NK-92 (cell line): Measurements from ENCODE around the gene CARD16.
"Not testable (repeated sequence)": the region's sequence is repeated elsewhere in the genome, so short reads cannot be mapped to it uniquely, and the experiment has no call there.

ENCODE experiments used
- DNase-seq: peaks from one replicate; lab custom pipeline; 2025; ENCODE audit not compliant: unreplicated experiment; lab: John Stamatoyannopoulos, UW

The CARD16 gene

DNA sequence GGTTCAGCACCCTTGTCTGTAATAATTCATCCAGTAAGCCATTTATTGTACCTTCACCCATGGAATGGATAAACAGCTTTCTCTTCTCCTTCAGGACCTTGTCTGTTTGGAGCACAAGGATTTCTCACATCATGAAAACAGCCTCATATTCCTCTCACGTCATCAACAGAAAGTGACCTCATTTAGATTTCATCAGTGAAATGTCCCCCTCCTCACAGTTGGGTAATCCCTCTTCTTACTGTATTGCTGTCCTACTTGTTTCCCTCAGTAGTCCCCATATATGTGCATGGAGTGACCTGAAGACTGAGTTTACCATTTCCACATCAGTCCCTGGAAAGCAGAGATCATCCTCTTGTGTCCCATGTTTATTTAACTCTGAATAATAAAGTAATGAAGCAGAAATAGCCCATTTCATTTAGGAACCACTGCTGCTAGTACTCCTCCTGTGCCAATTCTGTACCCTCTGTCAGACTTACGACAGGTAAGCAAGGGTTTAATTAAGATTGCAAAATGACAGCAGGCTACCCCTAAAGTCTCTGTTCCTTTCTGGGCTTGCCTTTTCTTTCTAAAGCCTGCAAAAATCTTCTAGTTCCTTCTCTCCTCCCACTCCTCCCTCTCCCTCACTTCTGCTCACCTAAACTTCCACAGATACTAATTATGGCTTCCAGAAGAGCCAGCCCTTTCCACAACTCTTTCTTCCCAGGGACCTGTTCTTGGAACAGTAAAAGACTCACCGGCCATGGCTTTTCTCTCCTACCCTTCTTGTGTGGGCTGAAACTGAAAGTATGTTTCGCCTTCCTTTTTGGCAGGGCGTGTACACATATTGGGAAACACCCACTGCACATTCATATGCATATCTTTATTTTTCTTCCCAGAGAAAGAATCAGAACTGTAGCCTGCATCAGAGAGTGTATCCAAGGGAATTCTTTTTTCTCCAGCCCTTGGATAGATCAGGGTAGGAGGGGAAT lies at the start of gene CARD16:
Gene CARD16 (minus strand): TSS at position 779 of the 968 bp plus-strand sequence. CDS start 38 bp downstream, at position 741.
- DNase-seq = not testable (repeated sequence)

GRCh38 chr11:105092256-105093239 lies 47.4 kb upstream of the CARD16 start:
- DNase-seq = no peak

DNA sequence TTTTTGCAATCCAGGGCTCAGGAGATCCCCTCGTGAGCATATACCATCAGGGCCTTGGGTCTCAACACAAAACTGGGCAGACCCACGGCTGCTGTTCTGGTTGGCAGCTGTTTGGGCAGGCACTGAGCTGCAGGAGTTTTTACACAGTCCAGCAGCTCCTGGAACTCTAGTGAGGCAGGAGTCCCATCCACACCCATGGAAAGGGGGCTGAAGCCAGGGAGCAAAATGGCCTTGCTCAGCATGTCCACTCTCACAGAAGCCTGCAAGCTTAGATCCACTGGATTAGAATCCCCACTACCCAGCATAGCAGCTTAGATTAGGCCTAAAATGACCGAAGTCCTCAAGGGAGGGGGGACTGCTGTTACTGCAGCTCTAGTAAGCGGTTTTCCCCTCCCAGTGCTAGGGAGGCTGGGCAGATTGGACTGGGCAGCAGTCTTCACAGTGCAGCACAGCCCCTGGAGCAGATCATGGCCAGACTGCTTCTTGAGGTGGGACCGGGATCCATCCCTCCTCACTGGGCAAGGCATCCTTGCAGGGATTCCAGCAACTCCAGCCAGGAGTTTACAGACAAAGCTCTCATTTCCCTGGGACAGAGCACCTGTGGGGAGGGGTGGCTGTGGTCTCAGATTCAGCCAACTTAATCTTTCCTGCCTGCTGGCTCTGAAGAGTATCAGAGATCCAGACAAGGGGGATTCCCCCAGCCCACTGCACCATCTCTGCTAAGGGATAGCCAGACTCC lies 36.4 kb upstream of the CARD16 start:
- no peak for DNase-seq

- DNase-seq = not testable (repeated sequence)
Observed at GRCh38 chr11:105080171-105080906, 35.2 kb upstream of the CARD16 start.

DNA sequence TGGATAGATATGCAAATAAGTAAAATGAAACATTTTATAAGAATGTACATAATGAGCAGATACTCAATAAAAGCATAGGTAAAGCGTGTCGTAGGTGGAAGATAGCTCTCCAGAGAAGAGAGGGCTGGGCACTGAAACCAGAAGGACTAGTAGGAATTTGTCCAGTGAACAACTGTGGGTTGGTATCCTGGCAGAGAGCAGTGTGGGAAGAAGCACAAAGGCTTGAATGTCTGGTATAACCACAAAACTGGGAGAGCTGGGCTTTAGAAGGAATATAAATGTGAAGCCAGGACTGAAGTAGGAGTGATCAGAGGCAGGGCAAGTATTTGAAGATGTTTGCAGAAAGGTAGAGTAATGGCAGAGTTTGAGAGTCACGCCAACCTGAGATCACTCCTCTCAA lies 33.1 kb upstream of the CARD16 start:
- no peak for DNase-seq

- DNase-seq = not testable (repeated sequence)
Observed at GRCh38 chr11:105077141-105077790, 32.1 kb upstream of the CARD16 start.

- DNase-seq = no peak
Observed at GRCh38 chr11:105074166-105074530, 29.0 kb upstream of the CARD16 start.

GRCh38 chr11:105073456-105074165 lies 28.5 kb upstream of the CARD16 start:
- no peak for DNase-seq

GRCh38 chr11:105072080-105072479 lies 26.9 kb upstream of the CARD16 start:
- DNase-seq = not testable (repeated sequence)

DNA sequence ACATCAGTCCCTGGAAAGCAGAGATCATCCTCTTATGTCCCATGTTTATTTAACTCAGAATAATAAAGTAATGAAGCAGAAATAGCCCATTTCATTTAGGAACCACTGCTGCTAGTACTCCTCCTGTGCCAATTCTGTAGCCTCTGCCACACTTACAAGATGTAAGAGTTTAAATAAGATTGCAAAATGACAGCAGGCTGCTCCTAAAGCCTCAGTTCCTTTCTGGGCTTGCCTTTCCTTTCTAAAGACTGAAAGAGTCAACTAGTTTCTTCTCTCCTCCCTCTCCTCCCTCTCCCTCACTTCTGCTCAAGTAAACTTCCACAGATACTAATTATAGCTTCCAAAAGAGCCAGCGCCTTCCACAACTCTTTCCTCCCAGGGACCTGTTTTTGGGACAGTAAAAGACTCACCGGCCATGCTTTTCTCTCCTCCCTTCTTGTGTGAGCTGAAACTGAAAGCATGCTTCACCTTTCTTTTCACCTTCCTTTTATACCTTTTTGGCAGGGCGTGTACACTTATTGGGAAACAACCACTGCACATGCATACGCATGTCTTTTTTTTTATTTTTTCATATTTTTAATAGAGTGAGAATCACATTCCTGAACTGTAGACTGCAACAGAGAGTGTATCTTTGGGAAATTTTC lies 26.1 kb upstream of the CARD16 start:
- no peak for DNase-seq

- no peak for DNase-seq
Observed at GRCh38 chr11:105070306-105070705, 25.2 kb upstream of the CARD16 start.

DNA sequence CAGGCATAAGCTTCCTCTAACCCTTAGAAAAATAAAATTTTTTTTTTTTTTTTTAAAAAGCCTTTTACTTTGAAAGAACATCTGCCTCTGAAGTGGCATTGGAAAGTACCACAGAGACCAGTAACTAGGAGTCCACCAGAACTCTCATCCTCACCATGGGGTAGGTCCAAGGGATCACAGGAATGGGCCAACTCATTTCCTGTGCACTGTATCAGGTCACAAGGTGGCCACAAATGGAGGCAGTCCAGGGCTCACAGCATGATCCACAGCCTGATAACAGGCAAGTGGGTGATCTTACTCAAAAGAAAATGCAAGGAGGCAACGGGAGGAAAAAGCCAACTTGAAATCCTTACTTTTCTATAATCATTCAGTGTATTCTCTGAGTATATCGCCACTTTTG lies 24.6 kb upstream of the CARD16 start:
- not testable (repeated sequence) for DNase-seq

DNA sequence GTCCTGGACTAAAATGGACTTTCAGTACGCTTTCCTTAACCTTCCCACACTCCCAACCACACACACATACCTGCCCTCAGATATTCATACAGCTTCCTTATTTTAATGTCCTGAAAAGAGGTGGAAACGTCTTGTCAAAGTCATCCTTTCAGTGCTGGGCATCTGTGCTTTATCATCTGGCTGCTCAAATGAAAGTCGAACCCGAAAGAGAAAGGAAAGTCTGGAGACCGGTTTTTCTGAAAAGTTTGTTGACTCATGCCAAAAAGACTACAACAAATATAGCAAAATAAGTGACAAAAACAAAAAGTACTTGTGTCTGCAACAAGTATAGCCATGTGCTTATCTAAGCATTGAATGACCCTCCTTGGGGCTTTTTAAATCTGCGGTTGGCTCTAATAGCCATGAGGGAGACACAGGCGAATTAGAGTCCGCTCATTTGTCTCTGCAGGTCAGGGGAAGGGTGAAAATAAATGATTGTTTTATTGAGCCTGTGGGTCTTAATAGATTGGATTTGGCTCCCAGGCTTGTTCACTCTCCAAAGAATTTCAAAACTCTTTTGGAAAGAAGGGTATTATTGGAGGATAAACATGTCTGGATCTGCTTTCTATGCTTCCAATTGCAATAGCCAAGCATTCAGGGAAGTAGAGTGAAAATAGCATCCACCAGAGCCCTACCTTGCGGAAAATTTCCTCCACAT lies 18.3 kb upstream of the CARD16 start:
- not testable (repeated sequence) for DNase-seq

DNA sequence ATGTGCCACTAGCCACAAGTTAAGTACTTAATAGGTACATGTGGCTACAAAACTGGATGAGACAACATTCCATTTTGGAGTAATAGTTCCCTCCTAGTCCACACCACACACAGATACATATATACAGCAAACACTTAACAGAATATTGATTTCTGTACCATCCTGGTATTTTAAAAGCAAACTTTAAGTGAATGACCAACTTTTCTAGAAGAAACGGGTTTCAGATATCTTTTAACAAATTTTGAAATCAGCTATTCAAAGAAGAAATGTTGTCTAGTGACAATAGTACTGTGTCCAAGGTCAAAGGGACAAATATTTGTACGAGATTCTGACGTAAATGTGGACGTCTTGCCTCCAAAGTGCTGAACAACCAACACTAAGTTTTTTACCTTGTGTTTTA lies 12.3 kb upstream of the CARD16 start:
- DNase-seq = no peak

- no peak for DNase-seq
Observed at GRCh38 chr11:105056446-105056845, 11.3 kb upstream of the CARD16 start.

DNA sequence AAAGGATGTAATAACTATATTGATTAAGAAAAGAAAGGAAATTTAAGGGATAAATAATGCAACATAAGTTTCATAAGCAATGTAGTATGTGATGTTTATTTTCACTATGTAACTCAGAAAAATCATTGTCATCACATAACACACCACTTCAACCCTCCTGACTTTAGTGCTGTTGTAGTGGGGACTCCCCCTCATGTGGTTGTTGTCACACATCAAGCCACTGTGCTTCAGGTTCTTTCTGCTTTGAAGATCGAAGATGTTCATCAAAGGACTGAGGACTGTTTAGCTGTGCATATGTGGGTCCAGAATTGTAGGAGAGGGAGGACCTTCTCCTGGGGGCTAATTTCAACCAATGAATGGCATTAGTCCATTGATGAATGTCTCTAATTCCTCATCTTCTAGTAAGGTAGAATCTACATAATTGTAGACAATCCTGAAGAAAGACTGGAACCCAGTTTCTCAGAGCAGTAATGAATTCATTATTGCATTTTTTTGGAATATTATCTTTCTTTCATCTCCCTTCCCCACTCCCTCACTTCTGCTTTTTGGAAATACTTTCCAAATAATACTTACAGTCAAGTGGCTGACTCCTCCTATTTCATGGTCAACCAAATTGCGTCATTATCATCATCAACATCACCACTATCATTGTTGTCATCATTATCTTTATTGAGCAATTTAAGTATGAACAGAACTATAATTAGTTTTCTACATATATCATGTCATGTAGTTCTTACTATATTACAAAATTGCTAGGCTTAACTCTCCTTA lies 9.8 kb upstream of the CARD16 start:
- DNase-seq = no peak

GRCh38 chr11:105052487-105052886 lies 7.4 kb upstream of the CARD16 start:
- no peak for DNase-seq
